Spleen (tissue), 11 donors: ENCODE results near the gene PPAT. TPM values are rescaled to one million over a fixed set of nuclear protein-coding genes. Genes with fewer than 3 reads are reported as not detected.

Experiments
- DNase-seq: peaks from one replicate; pipeline ENCODE4 v3.0.0-alpha.2; 2020
- H3K27ac ChIP-seq, 8 donors: fragments of 200-600 bp; sonication (generic) in 7 of 8; 1 replicate in 4 of 8; 2 replicates in 4 of 8; pipeline versions ENCODE4 v1.5.0 to v1.8.0; 2016 to 2021; ENCODE audit warnings: inconsistent platforms in 4 of 8, mild to moderate bottlenecking in 4 of 8, moderate library complexity in 1 of 8
- H3K27me3 ChIP-seq, 7 donors: fragments of 200-600 bp; sonication (generic) in 6 of 7; replicated peaks in 1 of 7; 1 replicate in 4 of 7; 2 replicates in 3 of 7; pipeline versions ENCODE4 v1.5.0 to v1.8.0; 2016 to 2021; ENCODE audit warnings: inconsistent platforms in 3 of 7, mild to moderate bottlenecking in 1 of 7
- H3K36me3 ChIP-seq, 6 donors: fragments of 200-600 bp; sonication (generic) in 5 of 6; 1 replicate in 4 of 6; 2 replicates in 2 of 6; pipeline versions ENCODE4 v1.5.0 to v1.8.0; 2016 to 2021; ENCODE audit warnings: inconsistent platforms in 2 of 6
- H3K4me1 ChIP-seq, 6 donors: fragments of 200-600 bp; sonication (generic) in 5 of 6; 1 replicate in 3 of 6; 2 replicates in 3 of 6; pipeline versions ENCODE4 v1.5.0 to v1.8.0; 2016 to 2021; ENCODE audit warnings: inconsistent platforms in 3 of 6
- H3K4me3 ChIP-seq, 8 donors: fragments of 200-600 bp; sonication (generic) in 7 of 8; 1 replicate in 4 of 8; 2 replicates in 4 of 8; pipeline versions ENCODE4 v1.5.0 to v1.8.0; 2016 to 2021; ENCODE audit warnings: inconsistent platforms in 4 of 8, mild to moderate bottlenecking in 4 of 8, moderate library complexity in 2 of 8
- H3K9me3 ChIP-seq, 8 donors: fragments of 200-600 bp; sonication (generic) in 7 of 8; 1 replicate in 4 of 8; 2 replicates in 4 of 8; pipeline versions ENCODE4 v1.5.0 to v1.8.0; 2016 to 2021; ENCODE audit warnings: inconsistent platforms in 4 of 8
- POLR2A ChIP-seq, 3 donors: fragments of 450-650 bp; IDR thresholded peaks; one replicate each; pipeline ENCODE4 v1.5.1; 2017; ENCODE audit warnings: antibody characterized with exemption in 3 of 3, mild to moderate bottlenecking in 1 of 3
- POLR2AphosphoS5 ChIP-seq, 3 donors: sonication (generic); formaldehyde crosslinking; IDR thresholded peaks; one replicate each; pipeline ENCODE4 v1.5.1; 2017; ENCODE audit warnings: antibody characterized with exemption in 3 of 3
- WGBS, 5 donors: extraction: QIAGEN DNeasy Blood & Tissue Kit in 3 of 5; methylation state at CpG; one replicate each; pipeline versions ENCODE4 v1.1.5 to v1.1.7; 2013 to 2018; 5-methylcytosine and 5-hydroxymethylcytosine counted together
- intact Hi-C: fragments of 100-400 bp; cut with DNase I; formaldehyde crosslinking; loops from one replicate; pipeline ENCODE4 v1.15.0; 2023; ENCODE audit warnings: low total_unique reads
- polyA plus RNA-seq, 3 donors: library from polyadenylated mRNA; stranded (reverse); fragments of 200-250 nt; gene quantifications; one replicate each; pipeline ENCODE4 v1.2.1, GENCODE V29; 2013
- total RNA-seq, 7 donors: library from RNA; depleted of rRNA in 3 of 7; stranded (reverse); fragments of >200 nt in 3 of 7; fragmentation: NEBNext Ultra II Directional in 4 of 7; extraction: Animal tissue kit (Norgen Biotek cat#: 25700) in 4 of 7; gene quantifications; one replicate each; pipeline versions ENCODE4 v1.1.0 to v1.2.1, GENCODE V29; 2016 to 2021
- TF ChIP-seq, protein P1 (sequence below), 11 experiments: fragments of 200-600 bp in 7 of 11; fragments of 450-650 bp in 4 of 11; sonication (generic) in 4 of 11; IDR thresholded peaks in 8 of 11; conservative IDR thresholded peaks in 3 of 11; 1 replicate in 7 of 11; 2 replicates in 4 of 11; pipeline versions ENCODE4 v1.4.0 to v1.8.0; 2016 to 2021; ENCODE audit warnings: antibody characterized with exemption in 11 of 11, inconsistent platforms in 4 of 11, mild to moderate bottlenecking in 1 of 11
- donor health status: healthy with polysubstance abuse.
- donor health status: DM: no; HTN: no; CAD: no; lungs with moderate emphysema.
- donor health status: DM: no; HTN: no; CAD: no.
- donor health status: Bipolar disorder and iron deficiency.
- donor health status: healthy.
- donor health status: DM: no; HTN: no; CAD: no.
- donor health status: DM: yes; HTN: yes; CAD: no.

Gene PPAT
- total and polyA plus RNA-seq, 10 donors: 2.7 to 10.6 (median 7.2) TPM

DNA sequence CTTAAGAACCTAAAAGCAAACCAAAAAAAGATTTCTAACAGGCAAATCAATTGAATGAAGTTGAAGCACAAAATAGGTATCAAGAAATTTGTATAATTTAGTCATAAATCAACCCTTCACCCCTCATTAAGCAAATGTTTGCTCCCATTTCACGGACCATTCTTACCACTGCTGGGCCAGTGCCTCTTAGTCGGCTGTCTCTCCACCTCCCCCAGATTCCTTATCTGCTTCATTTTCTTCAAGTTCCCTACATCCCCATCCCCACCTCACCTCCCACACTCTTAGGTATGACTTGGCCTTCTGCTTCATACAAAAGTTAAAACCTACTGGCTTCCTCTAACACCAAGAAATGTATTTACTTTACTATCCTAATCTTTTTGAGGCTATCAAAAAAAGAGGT, 60.0 kb downstream of the PPAT start:
- TF ChIP-seq POLR2A (IDR thresholded peaks at IDR 0.05) (no peak), POLR2AphosphoS5 (IDR thresholded peaks at IDR 0.05) (no peak)
- TF ChIP-seq, protein P1, sequence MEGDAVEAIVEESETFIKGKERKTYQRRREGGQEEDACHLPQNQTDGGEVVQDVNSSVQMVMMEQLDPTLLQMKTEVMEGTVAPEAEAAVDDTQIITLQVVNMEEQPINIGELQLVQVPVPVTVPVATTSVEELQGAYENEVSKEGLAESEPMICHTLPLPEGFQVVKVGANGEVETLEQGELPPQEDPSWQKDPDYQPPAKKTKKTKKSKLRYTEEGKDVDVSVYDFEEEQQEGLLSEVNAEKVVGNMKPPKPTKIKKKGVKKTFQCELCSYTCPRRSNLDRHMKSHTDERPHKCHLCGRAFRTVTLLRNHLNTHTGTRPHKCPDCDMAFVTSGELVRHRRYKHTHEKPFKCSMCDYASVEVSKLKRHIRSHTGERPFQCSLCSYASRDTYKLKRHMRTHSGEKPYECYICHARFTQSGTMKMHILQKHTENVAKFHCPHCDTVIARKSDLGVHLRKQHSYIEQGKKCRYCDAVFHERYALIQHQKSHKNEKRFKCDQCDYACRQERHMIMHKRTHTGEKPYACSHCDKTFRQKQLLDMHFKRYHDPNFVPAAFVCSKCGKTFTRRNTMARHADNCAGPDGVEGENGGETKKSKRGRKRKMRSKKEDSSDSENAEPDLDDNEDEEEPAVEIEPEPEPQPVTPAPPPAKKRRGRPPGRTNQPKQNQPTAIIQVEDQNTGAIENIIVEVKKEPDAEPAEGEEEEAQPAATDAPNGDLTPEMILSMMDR (IDR thresholded peaks at IDR 0.05 in 8 of 11, conservative IDR thresholded peaks at IDR 0.05 in 3 of 11): no peak
- Histone ChIP-seq H3K4me1 (peaks cover 0 to 7% (median 0%) of the 10 kb centered on the region in 6 donors), H3K27me3 (no peaks in the 10 kb centered on the region), H3K4me3 (no peak overlapping the region), H3K36me3 (peaks cover 0 to 38% (median 0%) of the 10 kb centered on the region in 6 donors), H3K9me3 (no peaks in the 10 kb centered on the region), H3K27ac (no peak overlapping the region)
- intact Hi-C loops: no loop called here
- DNase-seq: no peak
- WGBS, 5 donors: 66 to 88% (median 85%) methylated on average over 2 of the region's 2 CpGs

DNA sequence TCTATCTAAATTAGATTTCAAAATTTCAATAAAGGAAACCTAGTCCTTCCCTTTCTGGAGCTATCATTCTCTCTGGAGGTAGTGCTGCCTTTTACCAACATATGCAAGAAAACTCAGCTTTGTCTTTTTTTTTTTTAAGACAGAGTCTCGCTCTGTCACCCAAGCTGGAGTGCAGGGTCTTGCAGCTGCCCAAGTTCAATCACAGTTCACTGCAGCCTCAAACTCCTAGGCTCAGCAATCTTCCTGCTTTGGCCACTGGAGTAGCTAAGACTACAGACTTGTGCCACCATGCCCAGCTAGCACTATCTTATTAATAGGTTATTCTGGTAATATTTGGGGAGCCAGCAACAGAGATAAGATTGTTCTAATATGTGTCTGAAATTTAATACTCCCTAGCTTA, 60.5 kb downstream of the PPAT start:
- Histone ChIP-seq H3K9me3 (no peaks in the 10 kb centered on the region), H3K36me3 (peaks cover 0 to 38% (median 2%) of the 10 kb centered on the region in 6 donors), H3K27ac (no peak overlapping the region), H3K4me1 (peaks cover 0 to 7% (median 0%) of the 10 kb centered on the region in 6 donors), H3K4me3 (no peak overlapping the region), H3K27me3 (no peaks in the 10 kb centered on the region)
- TF ChIP-seq POLR2AphosphoS5 (IDR thresholded peaks at IDR 0.05) (no peak), POLR2A (IDR thresholded peaks at IDR 0.05) (no peak)
- TF ChIP-seq, protein P1 (IDR thresholded peaks at IDR 0.05 in 8 of 11, conservative IDR thresholded peaks at IDR 0.05 in 3 of 11): no peak
- intact Hi-C loops: no loop called here
- DNase-seq: no peak
- WGBS, 5 donors: 78 to 97% (median 92%) methylated on average over 1 of the region's 1 CpG

DNA sequence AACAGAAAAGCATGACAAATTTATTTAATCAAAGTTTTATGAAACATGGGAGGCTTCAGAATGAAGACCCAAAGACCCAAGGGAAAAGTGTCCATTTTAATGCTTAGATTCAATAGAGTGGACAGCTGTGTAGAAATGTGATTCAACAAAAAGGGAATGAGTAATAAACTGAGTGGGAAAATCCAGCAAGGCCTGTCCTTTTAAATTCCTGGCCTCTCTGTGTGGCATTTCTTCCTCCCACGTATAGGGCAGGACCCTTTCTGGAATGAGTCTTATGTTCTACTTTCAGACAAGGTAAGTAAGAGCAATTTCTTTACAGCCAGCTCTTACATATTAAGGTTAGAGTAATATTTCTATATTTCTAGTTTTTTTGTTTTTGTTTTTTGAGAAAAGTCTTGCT, 62.6 kb downstream of the PPAT start:
- no peaks in the 10 kb centered on the region for H3K27me3 ChIP-seq
- H3K4me3 ChIP-seq: no peak overlapping the region
- H3K27ac ChIP-seq: no peak overlapping the region
- no peak for TF ChIP-seq POLR2A (IDR thresholded peaks at IDR 0.05)
- TF ChIP-seq POLR2AphosphoS5 (IDR thresholded peaks at IDR 0.05): no peak
- intact Hi-C loops: no loop called here
- no peaks in the 10 kb centered on the region for H3K9me3 ChIP-seq
- no peak for DNase-seq
- peaks cover 0 to 7% (median 0%) of the 10 kb centered on the region in 6 donors for H3K4me1 ChIP-seq
- WGBS, 5 donors: 0 to 83% (median 4%) methylated on average over 1 of the region's 1 CpG
- peaks cover 0 to 46% (median 4%) of the 10 kb centered on the region in 6 donors for H3K36me3 ChIP-seq

DNA sequence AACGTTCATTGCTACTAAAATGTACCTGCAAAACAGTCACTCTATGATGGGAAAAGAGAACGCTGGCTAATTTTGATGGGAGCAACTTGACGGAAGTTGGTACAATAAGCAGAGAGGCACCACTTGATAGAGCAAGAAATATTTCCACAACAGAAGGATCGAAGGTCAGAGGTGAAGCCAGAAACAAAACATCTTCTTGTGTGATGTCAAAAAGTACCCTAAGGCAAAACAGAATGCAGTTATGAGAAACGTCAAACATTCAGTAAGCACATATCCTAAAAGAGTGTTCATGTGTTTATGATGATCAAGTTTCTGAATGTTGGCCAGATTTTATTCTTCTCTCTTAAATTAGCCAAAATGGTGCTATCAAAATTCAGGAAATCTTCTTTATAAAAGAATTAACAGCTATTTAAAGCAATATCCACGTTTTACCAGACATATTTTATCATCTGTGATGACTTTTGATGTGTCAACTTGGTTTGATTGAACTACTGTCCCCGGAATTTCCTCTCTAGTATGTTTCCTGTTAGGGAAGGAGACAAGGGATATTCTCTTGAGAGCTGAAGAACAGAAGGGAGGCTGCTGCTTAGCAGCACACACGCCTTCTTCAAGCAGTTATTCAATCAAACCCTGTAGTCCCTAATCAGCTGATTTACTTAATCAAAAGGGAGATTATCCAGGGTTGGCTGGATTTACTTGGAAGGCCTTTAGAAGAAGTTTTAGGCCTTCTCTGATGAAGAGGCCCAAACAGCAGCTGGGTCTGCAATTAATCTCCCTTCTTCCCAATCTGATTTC, 63.8 kb downstream of the PPAT start:
- Histone ChIP-seq H3K27ac (peak overlapping the region in 2 of 8 donors; percentile 4 to 14), H3K4me3 (no peak overlapping the region), H3K9me3 (no peaks in the 10 kb centered on the region), H3K4me1 (peaks cover 0 to 7% (median 0%) of the 10 kb centered on the region in 6 donors), H3K36me3 (peaks cover 0 to 46% (median 4%) of the 10 kb centered on the region in 6 donors), H3K27me3 (no peaks in the 10 kb centered on the region)
- TF ChIP-seq POLR2AphosphoS5 (IDR thresholded peaks at IDR 0.05) (no peak), POLR2A (IDR thresholded peaks at IDR 0.05) (no peak)
- TF ChIP-seq, protein P1 (IDR thresholded peaks at IDR 0.05 in 8 of 11, conservative IDR thresholded peaks at IDR 0.05 in 3 of 11): no peak
- intact Hi-C loops: no loop called here
- DNase-seq: no peak
- 68 to 77% (median 73%) methylated on average over 8 of the region's 8 CpGs for WGBS, 5 donors
